Measurements from ENCODE around the gene IPO5. TPM values are rescaled to one million over a fixed set of nuclear protein-coding genes. Genes with fewer than 3 reads are reported as not detected.

The IPO5 gene
- polyA plus RNA-seq, 1 donor (not counting 4 experiments of a cell fraction or from before 2014, with no cell fraction given) = 130 TPM

DNA sequence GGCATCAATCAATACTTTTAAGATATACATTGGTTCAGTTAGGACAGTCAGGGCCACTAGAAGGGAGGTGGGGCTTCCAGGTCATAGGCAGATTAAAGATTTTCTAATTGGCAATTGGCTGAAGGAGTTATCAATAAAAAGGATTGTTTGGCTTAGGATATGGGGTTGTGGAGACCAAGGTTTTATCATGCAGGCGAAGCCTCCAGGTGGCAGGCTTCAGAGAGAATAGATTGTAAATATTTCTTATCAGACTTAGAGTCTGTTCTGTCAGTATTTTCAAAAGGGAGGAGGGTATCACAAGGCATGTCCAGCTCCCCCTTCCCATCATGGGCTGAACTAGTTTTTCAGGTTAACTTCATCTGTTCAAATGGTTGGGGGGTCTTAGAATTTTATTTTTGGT lies 112.0 kb downstream of the IPO5 start:
- DNase-seq (ENCODE audit: low read depth, low spot score) (no peak), FAIRE-seq (no peak)
- H3K27ac ChIP-seq (ENCODE audit: control insufficient read depth, insufficient read depth, low read length) = no peak overlapping the region
- H3K27me3 ChIP-seq (ENCODE audit: control insufficient read depth, extremely low read depth, insufficient read depth, low read length) = no peaks in the 10 kb centered on the region
- no peaks in the 10 kb centered on the region for H3K36me3 ChIP-seq (ENCODE audit: control insufficient read depth in 2 of 2, extremely low read depth in 1 of 2, insufficient read depth in 2 of 2, low read length in 2 of 2)
- no peak overlapping the region for H3K9ac ChIP-seq (ENCODE audit: control insufficient read depth, extremely low read depth, insufficient read depth, low read length)
- dilution Hi-C loops (cut with MboI; ENCODE audit: extremely low pct_ligation_motif_present, low sequenced_read_pairs) = no loop called here
- no peak overlapping the region for H3K4me2 ChIP-seq (ENCODE audit: control insufficient read depth, extremely low read depth, insufficient read depth, low read depth, low read length)
- no peak overlapping the region for H3K4me3 ChIP-seq (ENCODE audit: control insufficient read depth in 2 of 3, extremely low read depth in 1 of 3, insufficient read depth in 2 of 3, low read depth in 1 of 3, low read length in 3 of 3)
- no peak for TF ChIP-seq EZH2 (IDR thresholded peaks at IDR 0.05; ENCODE audit: low read length)
- TF ChIP-seq, protein P1, sequence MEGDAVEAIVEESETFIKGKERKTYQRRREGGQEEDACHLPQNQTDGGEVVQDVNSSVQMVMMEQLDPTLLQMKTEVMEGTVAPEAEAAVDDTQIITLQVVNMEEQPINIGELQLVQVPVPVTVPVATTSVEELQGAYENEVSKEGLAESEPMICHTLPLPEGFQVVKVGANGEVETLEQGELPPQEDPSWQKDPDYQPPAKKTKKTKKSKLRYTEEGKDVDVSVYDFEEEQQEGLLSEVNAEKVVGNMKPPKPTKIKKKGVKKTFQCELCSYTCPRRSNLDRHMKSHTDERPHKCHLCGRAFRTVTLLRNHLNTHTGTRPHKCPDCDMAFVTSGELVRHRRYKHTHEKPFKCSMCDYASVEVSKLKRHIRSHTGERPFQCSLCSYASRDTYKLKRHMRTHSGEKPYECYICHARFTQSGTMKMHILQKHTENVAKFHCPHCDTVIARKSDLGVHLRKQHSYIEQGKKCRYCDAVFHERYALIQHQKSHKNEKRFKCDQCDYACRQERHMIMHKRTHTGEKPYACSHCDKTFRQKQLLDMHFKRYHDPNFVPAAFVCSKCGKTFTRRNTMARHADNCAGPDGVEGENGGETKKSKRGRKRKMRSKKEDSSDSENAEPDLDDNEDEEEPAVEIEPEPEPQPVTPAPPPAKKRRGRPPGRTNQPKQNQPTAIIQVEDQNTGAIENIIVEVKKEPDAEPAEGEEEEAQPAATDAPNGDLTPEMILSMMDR (optimal IDR thresholded peaks at IDR 0.05 in 1 of 3, IDR thresholded peaks at IDR 0.05 in 1 of 3, conservative IDR thresholded peaks at IDR 0.05 in 1 of 3; ENCODE audit: extremely low read depth in 1 of 3, insufficient read depth in 2 of 3, low read length in 3 of 3) = no peak
- H4K20me1 ChIP-seq (ENCODE audit: control insufficient read depth, extremely low read depth, insufficient read depth, low read length) = no peaks in the 10 kb centered on the region
- H3K79me2 ChIP-seq (ENCODE audit: control insufficient read depth, insufficient read depth, low read length) = no peaks in the 10 kb centered on the region
- H3K9me3 ChIP-seq (ENCODE audit: control insufficient read depth, low read depth, low read length) = no peaks in the 10 kb centered on the region
- peaks cover 4% of the 10 kb centered on the region for H3K4me1 ChIP-seq (ENCODE audit: control insufficient read depth, extremely low read depth, insufficient read depth, low read length)
- H2AFZ ChIP-seq (ENCODE audit: control insufficient read depth, low read length) = no peak overlapping the region
- H3K9me1 ChIP-seq (ENCODE audit: control insufficient read depth, extremely low read depth, insufficient read depth, low read length) = no peaks in the 10 kb centered on the region

DNA sequence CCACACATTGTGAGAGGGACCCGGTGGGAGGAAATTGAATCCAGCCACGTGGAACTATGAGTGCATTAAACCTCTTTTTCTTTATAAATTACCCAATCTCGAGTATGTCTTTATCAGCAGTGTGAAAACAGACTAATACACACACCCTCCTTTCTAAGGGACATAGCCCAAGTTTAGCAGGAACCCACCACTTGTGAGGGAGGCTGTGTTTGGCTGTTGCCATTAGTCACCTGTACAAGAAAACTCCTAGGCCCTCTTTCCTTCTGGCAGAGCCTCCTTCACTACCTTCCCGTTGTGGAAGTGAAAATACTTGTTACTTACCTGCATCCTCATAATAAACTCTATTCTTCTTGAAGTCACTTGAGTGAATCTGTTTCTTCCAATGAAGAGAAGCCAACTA lies 113.2 kb downstream of the IPO5 start:
- H3K9ac ChIP-seq (ENCODE audit: control insufficient read depth, extremely low read depth, insufficient read depth, low read length) = no peak overlapping the region
- FAIRE-seq = no peak

More for the DNA sequence above, 113.2 kb downstream of the IPO5 start:
- H3K27ac ChIP-seq (ENCODE audit: control insufficient read depth, insufficient read depth, low read length) = no peak overlapping the region
- no peak overlapping the region for H3K4me2 ChIP-seq (ENCODE audit: control insufficient read depth, extremely low read depth, insufficient read depth, low read depth, low read length)
- no peak for TF ChIP-seq EZH2 (IDR thresholded peaks at IDR 0.05; ENCODE audit: low read length)
- TF ChIP-seq, protein P1 (optimal IDR thresholded peaks at IDR 0.05 in 1 of 3, IDR thresholded peaks at IDR 0.05 in 1 of 3, conservative IDR thresholded peaks at IDR 0.05 in 1 of 3; ENCODE audit: extremely low read depth in 1 of 3, insufficient read depth in 2 of 3, low read length in 3 of 3) = no peak
- no peaks in the 10 kb centered on the region for H3K9me1 ChIP-seq (ENCODE audit: control insufficient read depth, extremely low read depth, insufficient read depth, low read length)
- no peak for DNase-seq (ENCODE audit: low read depth, low spot score)
- no peaks in the 10 kb centered on the region for H3K36me3 ChIP-seq (ENCODE audit: control insufficient read depth in 2 of 2, extremely low read depth in 1 of 2, insufficient read depth in 2 of 2, low read length in 2 of 2)
- H3K27me3 ChIP-seq (ENCODE audit: control insufficient read depth, extremely low read depth, insufficient read depth, low read length) = no peaks in the 10 kb centered on the region
- H3K4me1 ChIP-seq (ENCODE audit: control insufficient read depth, extremely low read depth, insufficient read depth, low read length) = peaks cover 4% of the 10 kb centered on the region
- H4K20me1 ChIP-seq (ENCODE audit: control insufficient read depth, extremely low read depth, insufficient read depth, low read length) = no peaks in the 10 kb centered on the region
- H3K4me3 ChIP-seq (ENCODE audit: control insufficient read depth in 2 of 3, extremely low read depth in 1 of 3, insufficient read depth in 2 of 3, low read depth in 1 of 3, low read length in 3 of 3) = no peak overlapping the region
- dilution Hi-C loops (cut with MboI; ENCODE audit: extremely low pct_ligation_motif_present, low sequenced_read_pairs) = no loop called here
- H2AFZ ChIP-seq (ENCODE audit: control insufficient read depth, low read length) = no peak overlapping the region
- no peaks in the 10 kb centered on the region for H3K9me3 ChIP-seq (ENCODE audit: control insufficient read depth, low read depth, low read length)
- no peaks in the 10 kb centered on the region for H3K79me2 ChIP-seq (ENCODE audit: control insufficient read depth, insufficient read depth, low read length)

All from keratinocyte (primary cell).